Bronchial epithelial cell (primary cell): ENCODE measurements around the gene NME7. TPM values are rescaled to one million over a fixed set of nuclear protein-coding genes. Genes with fewer than 3 reads are reported as not detected.

Experiments
- DNase-seq: peaks from one replicate; pipeline ENCODE4 v3.0.0-alpha.2; 2010; ENCODE audit warnings: low read depth
- FAIRE-seq: peaks from 2 replicates; lab custom pipeline; 2011; peaks lifted over from hg19 to GRCh38; lab: Jason Lieb, UNC
- H3K27me3 ChIP-seq: 2 replicates; pipeline ENCODE4 v1.5.1; 2011; ENCODE audit warnings: low read length; ENCODE audit not compliant: control insufficient read depth, insufficient read depth
- H3K36me3 ChIP-seq: 2 replicates; pipeline ENCODE4 v1.5.1; 2011; ENCODE audit warnings: low read length; ENCODE audit not compliant: control insufficient read depth, insufficient read depth
- H3K4me3 ChIP-seq: 2 replicates; pipeline ENCODE4 v1.5.1; 2011; ENCODE audit warnings: mild to moderate bottlenecking, low read depth, low read length, control low read depth
- CTCF ChIP-seq: IDR thresholded peaks from 2 replicates; pipeline ENCODE4 v1.5.1; 2011; ENCODE audit warnings: mild to moderate bottlenecking, moderate library complexity, low read length, control low read depth, inconsistent platforms; ENCODE audit not compliant: insufficient read depth, severe bottlenecking
- total RNA-seq: library from RNA; depleted of rRNA; stranded (reverse); fragments of >200 nt; gene quantifications from 2 replicates; pipeline ENCODE4 v1.2.1, GENCODE V29; 2014

NME7 gene
- total RNA-seq, 1 donor from 2014 or later, result 11.6 TPM

- DNase-seq (no peak), FAIRE-seq (no peak)
- no peak for TF ChIP-seq CTCF
- Histone ChIP-seq H3K36me3 (no peaks in the 10 kb centered on the region), H3K27me3 (no peaks in the 10 kb centered on the region), H3K4me3 (no peak overlapping the region)
These were observed 101.5 kb downstream of the NME7 start for GRCh38 chr1:169266133-169266532.

GRCh38 chr1:169263059-169263458 is 104.5 kb downstream of the NME7 start:
- FAIRE-seq, result no peak
- H3K4me3 ChIP-seq, result no peak overlapping the region

GRCh38 chr1:169261884-169262283 is 105.7 kb downstream of the NME7 start:
- TF ChIP-seq CTCF, result no peak
- H3K36me3 ChIP-seq, result no peaks in the 10 kb centered on the region
- DNase-seq (no peak), FAIRE-seq (no peak)
- no peaks in the 10 kb centered on the region for H3K27me3 ChIP-seq
- H3K4me3 ChIP-seq, result no peak overlapping the region

More at GRCh38 chr1:169263059-169263458, 104.5 kb downstream of the NME7 start:
- Histone ChIP-seq H3K36me3 (no peaks in the 10 kb centered on the region), H3K27me3 (no peaks in the 10 kb centered on the region)
- no peak for DNase-seq
- no peak for TF ChIP-seq CTCF

- H3K4me3 ChIP-seq, result no peak overlapping the region
These were observed 107.0 kb downstream of the NME7 start for GRCh38 chr1:169260478-169261151.

GRCh38 chr1:169259816-169260215 is 107.8 kb downstream of the NME7 start:
- no peak for FAIRE-seq
- no peaks in the 10 kb centered on the region for H3K36me3 ChIP-seq
- TF ChIP-seq CTCF, result no peak
- H3K27me3 ChIP-seq, result no peaks in the 10 kb centered on the region
- DNase-seq, result no peak
- no peak overlapping the region for H3K4me3 ChIP-seq

More at GRCh38 chr1:169260478-169261151, 107.0 kb downstream of the NME7 start:
- DNase-seq, result no peak
- H3K36me3 ChIP-seq, result no peaks in the 10 kb centered on the region
- FAIRE-seq, result no peak
- H3K27me3 ChIP-seq, result no peaks in the 10 kb centered on the region
- no peak for TF ChIP-seq CTCF

- Histone ChIP-seq H3K4me3 (no peak overlapping the region), H3K27me3 (no peaks in the 10 kb centered on the region), H3K36me3 (no peaks in the 10 kb centered on the region)
- no peak for FAIRE-seq
- no peak for TF ChIP-seq CTCF
- no peak for DNase-seq
These were observed 116.8 kb downstream of the NME7 start for GRCh38 chr1:169250795-169251194.
